MCF 10A (cell line): Measurements from ENCODE around the gene ELANE. TPM values are rescaled to one million over a fixed set of nuclear protein-coding genes. Genes with fewer than 3 reads are reported as not detected.
A peak's percentile ranks its signal among the peaks of the same experiment; 100 is the strongest.

Source experiments
- BruUV-seq: library from RNA; stranded (reverse); fragments of 400-500 nt; replicated peaks from 2 replicates; lab custom pipeline; 2021; lab: Mats Ljungman, UMichigan
- CTCF ChIA-PET: fragments of 300-600 bp; sonication (Branson Sonifier 250); formaldehyde crosslinking; extraction: SDS; loops from one replicate; lab custom pipeline; 2021; ENCODE audit warnings: antibody characterized with exemption, inconsistent platforms; lab: Yijun Ruan, JAX
- POLR2A ChIA-PET: fragments of 300-600, 350-650 bp; sonication (Branson Sonifier 250); formaldehyde crosslinking; extraction: SDS; loops from one replicate; lab custom pipeline; 2020; ENCODE audit warnings: antibody characterized with exemption, inconsistent platforms; lab: Yijun Ruan, JAX
- DNase-seq: peaks from one replicate; pipeline ENCODE4 v3.0.0-alpha.2; 2018; ENCODE audit not compliant: unreplicated experiment
- H3K27ac Mint-ChIP-seq: one replicate; pipeline ENCODE4 v1.8.0; 2022; ENCODE audit warnings: mild to moderate bottlenecking, low read depth, mixed read lengths; ENCODE audit not compliant: unreplicated experiment
- H3K27me3 Mint-ChIP-seq: one replicate; pipeline ENCODE4 v1.8.0; 2022; ENCODE audit warnings: mixed read lengths; ENCODE audit not compliant: insufficient read depth, unreplicated experiment
- H3K36me3 Mint-ChIP-seq: one replicate; pipeline ENCODE4 v1.8.0; 2022; ENCODE audit warnings: mild to moderate bottlenecking, moderate library complexity, mixed read lengths; ENCODE audit not compliant: insufficient read depth, unreplicated experiment
- H3K4me1 Mint-ChIP-seq: one replicate; pipeline ENCODE4 v1.8.0; 2022; ENCODE audit warnings: mixed read lengths; ENCODE audit not compliant: insufficient read depth, unreplicated experiment
- H3K4me3 Mint-ChIP-seq: one replicate; pipeline ENCODE4 v1.8.0; 2022; ENCODE audit warnings: mild to moderate bottlenecking, moderate library complexity, mixed read lengths; ENCODE audit not compliant: unreplicated experiment
- H3K9me3 Mint-ChIP-seq: one replicate; pipeline ENCODE4 v1.8.0; 2022; ENCODE audit warnings: mixed read lengths; ENCODE audit not compliant: unreplicated experiment
- CTCF ChIP-seq: fragments of 200-600 bp; IDR thresholded peaks from one replicate; pipeline ENCODE4 v1.8.0; 2022; ENCODE audit warnings: antibody characterized with exemption, mild to moderate bottlenecking; ENCODE audit not compliant: unreplicated experiment
- intact Hi-C: fragments of 100-400 bp; cut with micrococcal nuclease; formaldehyde crosslinking; loops from 2 replicates; pipeline ENCODE4 v1.14.1; 2022
- total RNA-seq: library from RNA; stranded (reverse); gene quantifications from 2 replicates; pipeline ENCODE4 v1.2.3, GENCODE V29; 2022

Gene ELANE
- total RNA-seq, 1 experiment from 2014 or later = not detected

- ChIA-PET POLR2A (interaction anchor here (0.7 kb wide), 1 partner anchor 142 kb away, joined by 3 read pairs; no protein-coding TSS in a partner anchor), CTCF (interaction anchor here (0.6 kb wide), 1 partner anchor 34 kb away, joined by 3 read pairs; no protein-coding TSS in a partner anchor)
- BruUV-seq = no TSS peak
- no peak for DNase-seq
- Mint-ChIP-seq H3K4me1 (peaks cover 33% of the 10 kb centered on the region), H3K27me3 (no peaks in the 10 kb centered on the region), H3K9me3 (no peaks in the 10 kb centered on the region), H3K36me3 (peaks cover 78% of the 10 kb centered on the region), H3K4me3 (no peak overlapping the region), H3K27ac (no peak overlapping the region)
- TF ChIP-seq CTCF = no peak
- intact Hi-C loops = no loop called here
Observed at GRCh38 chr19:803686-804418, 48.3 kb upstream of the ELANE start.

GRCh38 chr19:804419-805165, 47.5 kb upstream of the ELANE start:
- peaks cover 26% of the 10 kb centered on the region for H3K4me1 Mint-ChIP-seq
- no peak for TF ChIP-seq CTCF
- no peak overlapping the region for H3K27ac Mint-ChIP-seq
- no peak for DNase-seq
- peaks cover 77% of the 10 kb centered on the region for H3K36me3 Mint-ChIP-seq
- CTCF ChIA-PET = interaction anchor here (0.6 kb wide), 1 partner anchor 35 kb away, joined by 3 read pairs; no protein-coding TSS in a partner anchor
- no peaks in the 10 kb centered on the region for H3K9me3 Mint-ChIP-seq
- intact Hi-C loops = no loop called here
- H3K27me3 Mint-ChIP-seq = no peaks in the 10 kb centered on the region
- POLR2A ChIA-PET = interaction anchor here (0.6 kb wide), 1 partner anchor 20 kb away, joined by 3 read pairs; no protein-coding TSS in a partner anchor
- no peak overlapping the region for H3K4me3 Mint-ChIP-seq
- BruUV-seq = TSS peak; percentile 2

DNA sequence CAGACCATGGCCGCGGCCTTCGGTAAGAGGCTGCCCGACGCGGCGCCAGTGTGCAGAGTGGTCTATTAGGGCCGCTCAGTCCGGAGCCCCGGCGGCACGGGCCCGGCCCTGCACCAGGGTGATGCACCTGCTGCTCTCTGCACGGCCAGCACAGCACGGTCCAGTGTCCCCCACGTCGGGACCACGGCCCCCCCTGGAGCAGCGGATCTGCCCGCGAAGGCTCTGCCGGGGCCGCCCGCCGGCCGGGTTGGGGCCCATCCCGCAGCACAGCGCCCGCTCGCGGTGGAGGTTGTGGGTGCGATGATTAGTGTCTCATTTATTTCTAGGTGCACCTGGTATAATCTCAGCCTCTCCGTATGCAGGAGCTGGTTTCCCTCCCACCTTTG, 46.9 kb upstream of the ELANE start:
- ChIA-PET POLR2A (interaction anchor here (0.6 kb wide), 1 partner anchor 20 kb away, joined by 3 read pairs; no protein-coding TSS in a partner anchor), CTCF (no interaction called here)
- Mint-ChIP-seq H3K4me1 (peaks cover 22% of the 10 kb centered on the region), H3K36me3 (peaks cover 77% of the 10 kb centered on the region), H3K9me3 (no peaks in the 10 kb centered on the region), H3K27me3 (no peaks in the 10 kb centered on the region), H3K4me3 (no peak overlapping the region), H3K27ac (no peak overlapping the region)
- BruUV-seq = no TSS peak
- no peak for TF ChIP-seq CTCF
- DNase-seq = no peak
- intact Hi-C loops = no loop called here
